Panc1 (cell line): ENCODE measurements around the gene COL5A1.

Source experiments
- CTCF ChIP-seq: fragments of 450-650 bp; IDR thresholded peaks from 2 replicates; pipeline ENCODE4 v1.5.1; 2017; ENCODE audit warnings: mild to moderate bottlenecking
- POLR2AphosphoS5 ChIP-seq: IDR thresholded peaks from 2 replicates; pipeline ENCODE4 v1.6.1; 2012; ENCODE audit warnings: mild to moderate bottlenecking, low read depth, low read length, moderate library complexity
- TCF7L2 ChIP-seq: IDR thresholded peaks from 2 replicates; pipeline ENCODE4 v1.6.1; 2011; ENCODE audit warnings: mild to moderate bottlenecking, low read depth, low read length, inconsistent platforms

GRCh38 chr9:134764473-134765269, 123.1 kb downstream of the COL5A1 start:
- no peak for TF ChIP-seq CTCF
- no peak for TF ChIP-seq TCF7L2
- TF ChIP-seq POLR2AphosphoS5, result no peak
